Putamen (tissue), 1 donor: ENCODE measurements around the gene SMIM28.
"Not testable (repeated sequence)": the region's sequence is repeated elsewhere in the genome, so short reads cannot be mapped to it uniquely, and the experiment has no call there.

Source experiments
- DNase-seq: peaks from one replicate; pipeline ENCODE4 v3.0.0-alpha.2; 2016; ENCODE audit warnings: low spot score

Gene SMIM28

GRCh38 chr6:138405816-138406413 lies 28.2 kb downstream of the SMIM28 start:
- no peak for DNase-seq

GRCh38 chr6:138406443-138406842 lies 28.7 kb downstream of the SMIM28 start:
- no peak for DNase-seq

GRCh38 chr6:138410048-138410735 lies 32.5 kb downstream of the SMIM28 start:
- DNase-seq, result no peak

- no peak for DNase-seq
Observed at GRCh38 chr6:138410972-138411880, 33.5 kb downstream of the SMIM28 start.

- no peak for DNase-seq
Observed at GRCh38 chr6:138415125-138415524, 37.4 kb downstream of the SMIM28 start.

- no peak for DNase-seq
Observed at GRCh38 chr6:138416206-138416605, 38.5 kb downstream of the SMIM28 start.

- no peak for DNase-seq
Observed at GRCh38 chr6:138417493-138418117, 39.9 kb downstream of the SMIM28 start.

- no peak for DNase-seq
Observed at GRCh38 chr6:138418118-138418742, 40.5 kb downstream of the SMIM28 start.

- DNase-seq, result no peak
Observed at GRCh38 chr6:138419766-138420165, 42.1 kb downstream of the SMIM28 start.

- no peak for DNase-seq
Observed at GRCh38 chr6:138420356-138420755, 42.7 kb downstream of the SMIM28 start.

- DNase-seq, result no peak
Observed at GRCh38 chr6:138421089-138421488, 43.4 kb downstream of the SMIM28 start.

- DNase-seq, result no peak
Observed at GRCh38 chr6:138421608-138422007, 43.9 kb downstream of the SMIM28 start.

- DNase-seq, result no peak
Observed at GRCh38 chr6:138422861-138423260, 45.2 kb downstream of the SMIM28 start.

GRCh38 chr6:138424004-138424904 lies 46.5 kb downstream of the SMIM28 start:
- DNase-seq, result no peak

- DNase-seq, result not testable (repeated sequence)
Observed at GRCh38 chr6:138425256-138425655, 47.6 kb downstream of the SMIM28 start.

GRCh38 chr6:138426500-138427123 lies 48.9 kb downstream of the SMIM28 start:
- no peak for DNase-seq

- DNase-seq, result no peak
Observed at GRCh38 chr6:138427701-138428100, 50.0 kb downstream of the SMIM28 start.

GRCh38 chr6:138428944-138429598 lies 51.4 kb downstream of the SMIM28 start:
- DNase-seq, result peak; percentile 49

- DNase-seq, result no peak
Observed at GRCh38 chr6:138429761-138430160, 52.1 kb downstream of the SMIM28 start.
